NCI-H2227 (cell line): Measurements from ENCODE around the gene POLR2H.
A peak's percentile ranks its signal among the peaks of the same experiment; 100 is the strongest.

Experiments
- DNase-seq: peaks from one replicate; lab custom pipeline; 2025; ENCODE audit not compliant: unreplicated experiment; lab: John Stamatoyannopoulos, UW

Gene POLR2H

DNA sequence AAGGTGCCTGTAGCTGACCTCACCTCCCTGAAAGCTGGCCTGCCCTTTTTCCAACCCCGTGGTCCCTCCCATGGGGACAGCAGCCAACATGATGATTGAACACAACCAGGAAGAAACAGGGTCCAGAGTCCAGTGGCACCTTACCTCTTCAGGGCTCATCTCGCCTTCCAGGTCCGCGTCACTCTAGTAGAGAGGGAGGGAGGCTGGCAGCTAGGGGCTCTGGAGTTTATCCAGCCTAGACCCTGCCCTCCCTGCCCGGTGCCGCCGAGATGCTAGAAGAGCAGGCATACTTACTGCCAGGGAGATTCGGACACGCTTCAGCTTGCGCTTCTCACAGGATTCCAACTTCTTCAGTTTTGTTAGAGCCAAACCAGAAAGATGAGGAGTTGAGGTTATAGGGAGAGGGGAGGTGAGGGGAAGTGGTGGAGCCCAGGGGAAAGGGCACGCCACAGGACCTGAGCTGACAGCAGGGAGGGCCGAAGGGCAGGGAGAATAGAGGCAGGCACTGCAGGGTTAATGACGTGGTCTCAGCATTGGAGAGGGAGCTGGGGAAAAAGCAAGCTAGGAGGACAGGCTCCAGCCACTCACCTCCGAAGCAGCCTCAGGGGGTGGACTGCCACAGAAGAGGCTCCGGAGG is 9.2 kb upstream of the POLR2H start:
- DNase-seq = no peak

DNA sequence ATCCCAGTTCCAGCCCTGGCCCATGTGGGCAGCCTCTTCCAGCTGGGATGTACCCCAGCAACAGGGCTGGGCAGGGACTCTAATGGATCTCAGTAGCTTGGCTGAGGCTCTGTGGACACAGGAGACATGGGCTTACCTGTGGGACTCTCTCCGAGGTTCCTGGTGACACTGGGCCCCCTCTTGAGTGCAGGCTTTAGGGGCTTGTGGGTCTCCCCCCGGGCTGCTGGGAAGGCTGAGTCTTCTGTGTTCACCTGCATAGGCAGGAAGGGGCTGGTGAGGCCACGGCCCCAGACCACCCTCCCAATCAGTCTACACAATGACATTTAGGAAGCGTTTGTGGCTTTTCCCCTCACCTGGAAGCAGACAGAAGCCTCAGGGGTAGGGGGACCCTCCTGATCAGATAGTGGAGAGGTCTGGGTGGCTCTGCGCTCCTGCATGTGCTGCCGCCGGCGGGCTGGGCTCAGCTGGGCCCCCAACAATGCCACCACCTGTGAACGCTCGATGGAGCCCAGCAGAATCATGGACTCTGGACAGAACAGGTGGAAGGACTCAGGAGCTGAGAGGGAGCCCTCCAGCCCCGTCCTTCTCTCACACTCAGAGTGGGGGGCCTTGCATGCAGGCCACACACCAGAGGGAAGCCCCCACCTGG is 8.5 kb upstream of the POLR2H start:
- DNase-seq = no peak

DNA sequence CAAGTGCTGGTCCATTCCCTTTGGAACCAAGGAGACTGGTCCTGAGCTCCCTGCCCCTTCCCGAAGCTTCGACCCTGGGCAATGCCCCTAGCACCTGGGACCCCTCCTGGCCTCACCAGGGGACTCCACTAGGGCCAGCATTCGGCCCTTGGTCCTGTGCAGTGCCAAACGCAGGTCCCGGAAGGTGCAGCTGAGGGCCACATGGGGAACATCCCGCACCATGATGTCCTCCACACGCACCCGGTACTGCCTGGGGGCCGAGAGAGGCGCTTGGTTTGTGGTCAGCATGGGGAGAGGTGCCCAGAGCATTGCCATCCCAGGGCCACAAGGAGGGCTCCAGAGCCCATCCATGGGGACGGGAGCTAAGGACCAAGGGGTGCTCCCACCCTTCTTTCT is 8.0 kb upstream of the POLR2H start:
- no peak for DNase-seq

DNA sequence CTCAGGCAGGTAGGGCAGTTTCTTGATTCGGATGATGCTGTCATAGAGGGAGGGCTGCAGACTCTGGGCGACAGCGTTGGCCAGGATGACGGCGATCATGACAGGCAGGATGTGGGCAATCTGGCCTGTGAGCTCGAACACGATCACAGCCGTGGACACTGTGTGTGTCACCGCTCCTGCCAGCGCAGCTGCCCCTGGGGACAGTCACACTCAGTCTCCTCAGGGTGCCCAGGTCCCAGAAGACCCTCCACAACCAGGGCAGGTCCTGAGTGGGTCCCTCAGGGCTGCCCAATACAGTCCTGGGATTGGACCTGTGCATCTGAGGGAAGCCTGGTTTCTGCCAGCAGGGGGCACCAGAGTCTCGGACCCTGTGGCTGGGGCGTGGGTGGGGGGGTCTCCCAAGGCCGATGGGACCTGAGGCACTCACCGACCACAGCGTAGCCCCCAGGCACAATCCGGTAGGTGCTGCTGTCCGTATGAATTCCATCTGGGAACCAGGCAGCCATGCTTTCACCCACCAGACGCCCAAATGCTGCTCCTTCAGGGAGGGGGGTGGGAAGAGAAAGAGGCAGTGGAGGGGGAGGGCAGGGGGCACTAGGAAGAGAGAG is 7.3 kb upstream of the POLR2H start:
- DNase-seq = peak; percentile 69

DNA sequence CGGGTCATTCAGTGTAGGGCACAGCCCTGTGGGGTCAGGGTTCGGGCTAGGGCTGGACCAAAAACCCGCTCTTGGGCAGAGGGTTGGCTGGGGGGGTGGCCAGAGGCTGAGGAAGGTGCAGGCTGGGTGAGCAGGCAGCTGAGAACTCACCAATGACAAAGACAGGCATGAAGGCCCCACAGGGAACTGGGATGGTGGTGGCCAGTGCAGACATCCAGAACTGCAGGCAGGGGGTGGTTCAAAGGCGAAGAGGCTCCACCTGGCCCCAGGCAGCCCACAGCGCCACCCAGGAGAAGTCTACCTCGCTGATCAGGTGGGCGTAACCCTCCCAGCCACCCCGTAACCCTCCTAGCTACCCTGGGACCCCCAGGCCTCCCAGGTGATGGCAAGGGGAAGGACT is 6.8 kb upstream of the POLR2H start:
- no peak for DNase-seq

DNA sequence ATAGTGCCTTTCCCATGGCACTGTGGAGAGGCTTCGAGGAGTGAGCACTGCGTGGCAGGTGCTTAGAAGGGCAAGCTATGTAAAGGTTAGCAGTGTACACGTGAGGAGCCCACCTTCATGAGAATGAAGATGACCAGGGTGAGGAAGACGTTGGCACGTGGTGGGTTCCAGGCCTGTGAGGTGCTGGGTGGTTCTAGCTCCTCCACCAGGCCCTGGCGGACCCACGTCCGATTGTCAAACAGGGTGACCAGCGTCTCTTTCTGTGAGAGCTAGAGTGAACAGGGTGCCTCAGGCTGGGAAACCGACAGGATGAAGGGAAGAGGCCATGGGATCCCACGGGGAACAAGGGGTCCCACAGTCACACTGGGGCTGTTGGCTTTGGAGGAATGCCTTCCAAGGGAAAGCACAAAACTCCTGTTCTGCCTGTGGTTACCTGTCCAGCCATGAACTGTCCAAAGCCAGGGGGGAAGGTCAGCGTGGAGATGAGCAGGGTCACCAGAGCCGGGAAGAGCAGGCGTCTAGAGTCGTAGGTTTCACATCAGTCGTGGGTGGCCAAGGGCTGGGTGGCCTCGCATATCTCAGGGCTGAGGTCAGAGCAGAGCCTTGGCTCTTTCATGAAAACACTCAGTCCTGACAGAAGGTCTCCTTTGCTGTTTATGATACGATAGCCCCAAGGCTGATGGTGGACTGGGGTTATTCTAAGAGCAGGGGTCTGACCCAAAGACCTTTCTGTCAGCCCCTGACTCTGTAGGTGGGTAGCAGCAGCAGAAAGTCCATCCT is 6.1 kb upstream of the POLR2H start:
- no peak for DNase-seq

DNA sequence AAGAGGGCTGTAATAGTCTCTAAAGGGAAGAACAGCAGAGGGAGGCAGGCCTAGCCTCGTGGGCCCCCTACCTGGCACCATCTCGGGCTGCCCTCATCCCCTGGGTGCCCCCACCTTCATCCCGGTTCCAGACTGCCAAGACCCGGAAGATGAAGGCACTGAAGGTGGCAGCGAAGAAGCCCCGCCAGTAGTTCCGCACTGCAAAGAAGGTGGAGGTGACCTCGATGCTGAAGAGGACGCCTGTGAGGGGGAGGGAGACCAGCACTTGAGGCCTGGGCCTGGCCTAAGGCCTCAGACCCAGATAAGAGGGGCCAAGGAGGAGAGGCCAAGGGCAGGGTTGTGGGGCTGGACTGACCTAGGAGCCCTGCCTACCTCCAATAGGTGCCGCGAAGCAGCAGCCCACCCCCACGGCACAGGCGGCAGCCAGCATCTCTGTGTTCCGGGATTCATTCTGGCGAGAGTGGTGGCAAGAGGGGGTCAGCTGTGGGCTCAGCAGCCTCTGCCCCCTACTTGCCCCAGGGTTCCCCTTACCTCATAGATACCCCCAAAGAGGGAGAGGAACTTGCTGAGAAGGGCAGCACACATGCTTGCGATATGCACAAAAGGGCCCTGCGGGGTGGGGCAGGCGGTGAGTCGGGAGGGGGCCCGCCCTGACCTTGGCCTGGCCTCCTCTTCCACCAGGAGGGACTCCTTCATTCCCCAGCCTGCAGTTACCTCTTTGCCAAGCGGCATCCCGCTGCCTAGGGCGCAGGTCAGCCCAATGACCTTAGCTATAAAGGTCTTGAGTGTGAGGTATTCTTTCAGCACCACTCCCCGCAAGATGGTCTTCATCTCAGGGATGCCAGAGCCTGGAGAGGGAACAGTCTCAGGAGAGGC is 4.0 kb upstream of the POLR2H start:
- no peak for DNase-seq

DNA sequence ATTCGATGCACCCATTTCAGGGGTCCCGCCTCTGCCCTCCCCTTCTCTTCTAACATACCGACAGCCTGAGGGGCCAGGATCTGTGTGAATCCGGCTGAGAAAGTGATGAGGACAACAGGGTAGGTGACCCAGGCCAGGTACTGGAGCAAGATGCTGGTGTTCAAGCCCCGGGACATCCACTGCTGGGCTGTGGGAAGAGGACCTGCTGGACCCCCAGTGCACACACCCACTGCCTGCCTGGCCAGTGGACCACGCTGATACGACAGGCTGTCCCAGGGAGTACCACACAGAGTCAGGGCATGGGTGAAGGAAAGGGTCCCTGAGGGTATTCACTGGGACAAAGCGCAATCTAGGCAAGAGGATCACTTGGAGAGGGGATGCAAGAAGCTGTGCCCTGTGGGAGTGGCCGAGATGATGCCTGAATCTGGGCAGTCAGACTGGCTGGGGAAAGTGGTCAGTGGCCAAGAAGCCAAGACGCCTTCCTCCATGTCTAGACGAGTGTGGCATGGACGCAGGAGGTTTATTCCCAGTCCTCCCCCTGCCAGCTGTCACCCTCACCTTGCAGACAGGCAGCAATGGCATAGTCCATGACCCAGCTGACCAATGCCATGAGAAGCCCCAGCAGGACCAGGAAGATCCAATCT is 3.3 kb upstream of the POLR2H start:
- DNase-seq = no peak

DNA sequence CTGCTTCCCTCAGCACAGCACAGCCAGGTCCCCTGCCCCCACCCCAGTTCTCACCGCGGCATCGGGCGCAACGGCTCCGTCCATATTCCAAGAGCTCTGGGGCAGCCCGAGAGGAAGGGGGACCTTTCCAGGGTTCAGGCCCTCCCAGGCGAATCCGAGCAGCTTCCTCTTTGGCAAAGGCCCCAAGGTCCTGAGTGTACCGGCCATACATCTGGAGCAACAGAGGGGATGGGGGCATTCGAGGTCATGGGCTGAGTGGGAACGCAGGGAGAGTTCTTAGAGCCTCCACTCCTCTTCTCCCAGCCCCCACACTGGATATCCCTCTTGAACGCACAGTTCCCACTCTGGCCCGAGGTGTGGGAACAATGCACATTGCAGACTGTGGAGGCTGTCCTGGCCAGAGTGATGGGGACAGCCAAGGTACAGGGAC is 2.6 kb upstream of the POLR2H start:
- DNase-seq = no peak

DNA sequence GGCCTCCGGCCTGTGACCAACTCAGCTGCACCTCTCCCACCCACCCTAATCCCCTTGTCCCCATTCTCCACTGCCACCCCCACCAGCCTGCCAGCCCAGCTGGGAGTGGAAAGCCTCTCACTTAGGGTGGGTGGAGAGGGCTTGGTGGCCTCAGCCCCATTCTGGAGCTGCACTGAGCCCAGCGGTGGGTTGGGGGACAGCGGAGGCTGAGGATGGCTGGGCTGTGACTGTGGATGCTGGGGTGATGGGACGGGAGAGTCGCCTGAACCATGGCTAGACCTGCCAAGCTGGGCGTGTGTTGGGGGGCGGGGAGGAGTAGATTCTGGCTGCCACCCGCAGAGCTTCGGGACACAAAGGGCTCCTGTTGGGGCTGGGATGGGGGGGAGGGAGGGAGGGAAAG is 1.9 kb upstream of the POLR2H start:
- DNase-seq = no peak

DNA sequence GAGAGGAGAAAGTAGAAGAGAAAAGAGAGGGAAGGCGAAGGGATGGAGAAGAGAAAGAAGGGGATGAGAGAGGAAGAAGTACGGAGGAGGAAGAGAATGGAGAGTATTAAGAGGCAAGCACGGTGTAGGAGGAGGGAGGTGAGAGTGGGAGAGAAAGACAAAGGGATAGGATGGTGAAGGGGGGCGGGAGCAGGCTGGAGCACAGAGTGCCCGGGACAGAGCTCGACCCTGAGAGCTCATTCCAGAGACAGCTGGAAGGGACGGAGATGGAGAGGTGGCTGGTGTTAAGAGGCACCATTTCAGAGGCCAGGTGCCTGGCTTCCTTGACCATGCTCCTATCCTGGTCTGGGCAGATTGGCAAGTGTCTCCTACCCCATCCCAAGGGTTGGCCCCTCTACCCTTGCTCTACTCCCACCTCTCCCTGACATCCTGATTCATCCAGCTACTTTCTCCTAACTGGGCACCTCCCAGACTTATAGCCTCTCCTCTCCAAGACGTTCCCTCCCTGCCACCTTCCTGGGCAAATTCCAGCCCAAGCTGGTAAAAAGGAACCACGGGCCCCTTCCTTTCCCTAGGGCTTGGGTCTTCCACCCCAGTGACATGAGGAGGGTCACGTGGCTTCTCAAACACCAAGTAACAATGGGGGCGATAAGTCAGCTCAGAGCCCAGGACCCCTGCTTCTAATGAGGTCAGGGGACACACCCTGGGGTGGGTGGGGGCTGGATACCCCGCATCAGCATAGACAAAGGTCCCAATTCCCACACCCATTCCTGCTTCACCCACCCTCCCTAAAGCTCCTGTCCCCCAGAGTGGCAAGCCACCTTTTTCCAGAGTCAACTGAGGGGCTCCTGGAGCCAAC is 1.2 kb upstream of the POLR2H start:
- DNase-seq = no peak

DNA sequence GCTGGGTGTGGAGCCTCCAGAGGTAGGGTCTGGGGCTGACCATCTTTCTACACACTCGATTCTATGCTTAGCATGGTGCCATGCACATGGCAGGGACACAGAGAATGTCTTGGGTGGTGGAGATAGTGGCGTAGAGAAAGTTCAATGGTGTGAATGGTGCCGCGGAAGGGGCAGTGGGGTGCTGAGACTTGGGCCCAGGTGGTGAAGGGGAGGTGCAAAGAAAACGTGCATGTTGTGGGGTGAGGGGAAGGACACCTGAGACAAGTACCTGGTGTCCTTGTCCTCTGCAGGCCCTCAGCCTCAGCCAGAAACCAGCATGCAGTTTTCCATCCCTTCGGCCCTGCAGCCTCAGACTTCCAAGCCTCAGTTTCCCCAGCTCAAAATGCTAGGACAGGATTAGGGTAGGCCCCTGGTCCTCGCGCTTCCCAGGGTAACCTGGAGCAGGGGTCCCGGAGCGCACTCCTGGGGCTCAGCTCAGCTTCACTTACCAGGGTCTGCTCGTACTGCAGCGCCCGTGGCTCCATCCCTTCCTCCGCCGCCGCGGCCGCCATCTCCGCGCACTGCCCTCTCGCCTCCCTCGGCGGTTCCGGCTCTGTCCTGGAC is 480 bp upstream of the POLR2H start:
- DNase-seq = no peak

DNA sequence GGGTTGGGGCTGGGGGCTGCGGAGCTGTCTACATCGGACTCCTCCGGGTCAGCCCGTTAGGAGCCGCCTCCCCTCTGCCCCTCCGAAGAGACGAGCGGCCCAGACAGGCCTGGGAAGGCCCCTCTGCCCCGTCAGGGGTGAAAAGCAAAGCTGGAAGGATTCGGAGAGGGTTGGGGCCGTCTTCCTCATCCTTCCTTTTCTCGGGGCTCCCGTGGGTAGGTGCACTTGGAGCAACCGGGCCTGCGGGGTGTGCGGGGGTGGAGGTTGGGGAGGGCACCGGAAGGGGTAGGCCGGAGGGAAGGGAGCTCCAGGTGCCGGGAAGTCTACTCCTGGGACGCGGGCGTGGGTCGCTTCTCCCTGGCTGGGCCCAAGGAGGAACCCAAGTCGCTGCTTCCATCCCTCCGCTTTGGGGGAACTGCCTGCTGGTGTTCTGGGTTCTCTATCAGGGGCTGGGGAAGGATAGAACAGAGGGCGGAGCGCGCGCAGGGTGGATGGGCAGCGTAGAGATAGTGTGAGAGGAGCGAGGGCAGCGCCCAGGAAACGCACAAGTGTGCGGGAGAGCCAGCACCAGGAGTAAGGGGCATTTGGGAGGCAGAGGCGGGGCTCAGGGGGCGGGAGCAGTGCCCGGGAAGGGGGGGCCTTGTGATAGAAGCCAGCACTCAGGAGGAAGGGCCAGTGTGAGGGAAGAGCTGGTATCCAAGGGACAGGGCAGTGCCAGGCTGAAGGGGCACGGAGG is 590 bp downstream of the POLR2H start:
- DNase-seq = peak; percentile 82

DNA sequence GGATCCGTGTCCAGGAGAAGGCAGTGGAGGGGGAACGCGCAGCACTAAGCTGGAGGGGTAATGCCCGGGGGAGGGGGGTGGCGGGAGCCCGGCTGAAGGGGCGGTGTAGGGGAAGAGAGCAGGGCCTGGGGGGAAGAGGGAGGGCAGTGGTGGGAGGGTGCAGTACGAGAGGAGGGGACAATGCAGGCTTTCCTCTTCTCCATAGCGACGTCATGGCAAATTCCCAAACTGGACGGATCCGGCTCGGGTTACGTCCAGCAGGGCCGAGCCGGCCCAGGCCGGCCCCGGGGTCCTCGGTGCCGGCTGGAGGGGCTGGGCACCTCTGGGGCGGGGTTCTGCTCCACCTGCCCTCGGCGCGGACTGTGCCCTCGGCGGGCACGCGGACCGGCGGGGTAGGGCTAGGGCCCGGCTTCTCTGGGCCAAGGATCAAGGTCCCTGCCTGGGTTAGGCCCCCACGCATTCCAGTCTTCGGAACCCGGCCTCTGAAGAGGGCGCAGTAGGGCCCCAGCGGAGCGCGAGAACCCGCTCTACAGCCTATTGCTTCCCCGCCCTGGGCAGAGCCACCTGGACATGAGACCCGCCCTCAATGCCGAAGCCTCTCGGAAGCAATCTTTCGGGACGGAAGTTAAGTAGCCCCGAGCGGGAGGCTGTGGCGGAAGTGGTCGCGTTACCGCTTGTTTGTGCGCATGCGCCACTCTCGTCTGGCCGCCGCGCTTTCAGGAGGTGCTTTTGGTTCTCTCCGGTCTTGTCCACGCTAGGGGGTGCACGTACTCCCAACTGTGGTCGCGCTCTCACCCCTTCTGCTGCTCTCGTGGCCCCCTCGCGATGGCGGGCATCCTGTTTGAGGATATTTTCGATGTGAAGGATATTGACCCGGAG is 1.4 kb downstream of the POLR2H start:
- DNase-seq = peak; percentile 99

DNA sequence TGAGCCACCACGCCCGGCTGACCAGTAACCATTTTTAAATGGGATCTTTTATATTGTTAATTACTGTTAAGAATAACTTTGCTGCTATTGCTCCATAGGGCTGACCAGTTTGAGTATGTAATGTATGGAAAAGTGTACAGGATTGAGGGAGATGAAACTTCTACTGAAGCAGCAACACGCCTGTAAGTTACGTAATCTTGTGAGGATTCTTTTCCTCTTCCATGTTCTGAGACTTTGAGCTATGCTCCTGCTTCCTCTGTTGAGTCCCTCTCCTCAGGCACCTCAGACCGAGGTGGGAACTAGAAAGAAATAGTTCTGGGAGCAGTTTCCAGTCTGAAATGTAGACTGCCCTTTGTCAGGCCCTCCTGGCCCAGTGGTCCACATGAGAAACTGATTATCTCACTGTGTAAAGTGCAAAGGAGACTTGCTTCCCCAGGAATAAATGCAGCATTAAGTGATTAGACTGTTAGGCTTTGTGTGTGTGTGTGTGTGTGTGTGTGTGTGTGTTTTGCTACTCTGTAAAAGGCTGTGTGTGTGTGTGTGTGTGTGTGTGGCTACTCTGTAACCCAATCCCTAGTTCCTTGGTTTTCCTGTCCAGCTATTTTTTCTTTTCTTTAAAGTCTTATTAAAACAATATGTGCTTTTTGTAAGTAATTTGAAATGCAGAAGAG is 5.2 kb downstream of the POLR2H start:
- DNase-seq = no peak

DNA sequence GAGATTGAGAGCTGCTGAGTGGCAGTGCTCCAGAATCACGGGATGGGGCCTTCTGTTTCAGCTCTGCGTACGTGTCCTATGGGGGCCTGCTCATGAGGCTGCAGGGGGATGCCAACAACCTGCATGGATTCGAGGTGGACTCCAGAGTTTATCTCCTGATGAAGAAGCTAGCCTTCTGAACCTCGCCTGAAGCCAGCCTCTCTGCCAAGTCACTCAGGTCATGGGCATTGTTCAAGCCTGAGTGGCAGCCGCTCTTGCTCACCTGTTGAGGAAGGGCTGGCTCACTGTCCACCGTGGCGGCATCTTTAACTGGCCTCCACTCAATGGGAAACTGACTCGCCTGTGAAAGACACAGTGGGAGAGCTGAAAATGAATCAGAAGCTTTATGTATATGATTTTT is 6.6 kb downstream of the POLR2H start:
- DNase-seq = no peak
